NB4 (cell line): Measurements from ENCODE around the gene FBXL20.
"Not testable (repeated sequence)": the region's sequence is repeated elsewhere in the genome, so short reads cannot be mapped to it uniquely, and the experiment has no call there.

Experiments
- DNase-seq: peaks from one replicate; pipeline ENCODE4 v3.0.0; 2010; ENCODE audit warnings: low read depth
- H3K4me3 ChIP-seq: one replicate; pipeline ENCODE4 v1.5.1; 2011; ENCODE audit warnings: mild to moderate bottlenecking, low read depth, low read length, moderate library complexity
- CTCF ChIP-seq: IDR thresholded peaks from one replicate; pipeline ENCODE4 v1.5.1; 2012; ENCODE audit warnings: low read depth, low read length
- MAX ChIP-seq: IDR thresholded peaks from 2 replicates; pipeline ENCODE4 v1.6.1; 2011; ENCODE audit warnings: low read depth, low read length
- MYC ChIP-seq: IDR thresholded peaks from 2 replicates; pipeline ENCODE4 v1.6.1; 2011; ENCODE audit warnings: low read depth, low read length
- POLR2A ChIP-seq: IDR thresholded peaks from 2 replicates; pipeline ENCODE4 v1.6.1; 2011; ENCODE audit warnings: mild to moderate bottlenecking; ENCODE audit not compliant: insufficient read length; ENCODE audit errors: extremely low read depth

FBXL20 gene

GRCh38 chr17:39357986-39358385 is 43.4 kb downstream of the FBXL20 start:
- no peak for TF ChIP-seq POLR2A
- TF ChIP-seq MYC: no peak
- DNase-seq: no peak
- H3K4me3 ChIP-seq: no peak overlapping the region

GRCh38 chr17:39357488-39357887 is 43.9 kb downstream of the FBXL20 start:
- no peak for DNase-seq
- H3K4me3 ChIP-seq: no peak overlapping the region
- TF ChIP-seq MAX: no peak
- TF ChIP-seq POLR2A: no peak
- no peak for TF ChIP-seq MYC
- no peak for TF ChIP-seq CTCF

- DNase-seq: no peak
- TF ChIP-seq MYC (no peak), POLR2A (no peak), MAX (no peak), CTCF (no peak)
- H3K4me3 ChIP-seq: no peak overlapping the region
Observed at GRCh38 chr17:39352986-39353385, 48.4 kb downstream of the FBXL20 start.

GRCh38 chr17:39352511-39352910 is 48.9 kb downstream of the FBXL20 start:
- no peak for DNase-seq
- no peak overlapping the region for H3K4me3 ChIP-seq
- no peak for TF ChIP-seq MAX
- no peak for TF ChIP-seq CTCF
- no peak for TF ChIP-seq MYC
- TF ChIP-seq POLR2A: no peak

GRCh38 chr17:39351508-39351907 is 49.9 kb downstream of the FBXL20 start:
- DNase-seq: no peak
- no peak overlapping the region for H3K4me3 ChIP-seq
- TF ChIP-seq MYC (no peak), POLR2A (no peak), MAX (no peak), CTCF (no peak)

- no peak for TF ChIP-seq CTCF
- no peak for TF ChIP-seq MYC
- no peak for TF ChIP-seq MAX
- no peak for TF ChIP-seq POLR2A
- no peak for DNase-seq
Observed at GRCh38 chr17:39349246-39349645, 52.2 kb downstream of the FBXL20 start.

GRCh38 chr17:39346863-39347262 is 54.6 kb downstream of the FBXL20 start:
- DNase-seq, H3K4me3 ChIP-seq: not testable (repeated sequence)

More at GRCh38 chr17:39349246-39349645, 52.2 kb downstream of the FBXL20 start:
- no peak overlapping the region for H3K4me3 ChIP-seq
